GM12801 (cell line): Measurements from ENCODE around the gene NCAM1.

Experiments
- CTCF ChIP-seq: IDR thresholded peaks from one replicate; pipeline ENCODE4 v1.5.1; 2011; ENCODE audit warnings: control low read depth; ENCODE audit not compliant: insufficient read length; ENCODE audit errors: extremely low read depth

NCAM1 gene

GRCh38 chr11:113023228-113023627 lies 62.0 kb downstream of the NCAM1 start:
- TF ChIP-seq CTCF = no peak

- TF ChIP-seq CTCF = no peak
Observed at GRCh38 chr11:113023986-113024385, 62.8 kb downstream of the NCAM1 start.

- no peak for TF ChIP-seq CTCF
Observed at GRCh38 chr11:113026778-113027177, 65.6 kb downstream of the NCAM1 start.

- no peak for TF ChIP-seq CTCF
Observed at GRCh38 chr11:113034576-113034975, 73.4 kb downstream of the NCAM1 start.

- no peak for TF ChIP-seq CTCF
Observed at GRCh38 chr11:113035708-113036107, 74.5 kb downstream of the NCAM1 start.

GRCh38 chr11:113043698-113044097 lies 82.5 kb downstream of the NCAM1 start:
- TF ChIP-seq CTCF = no peak

GRCh38 chr11:113045146-113045545 lies 83.9 kb downstream of the NCAM1 start:
- no peak for TF ChIP-seq CTCF

GRCh38 chr11:113046866-113047265 lies 85.6 kb downstream of the NCAM1 start:
- no peak for TF ChIP-seq CTCF
